ENCODE data around the gene PRKCQ. TPM values are rescaled to one million over a fixed set of nuclear protein-coding genes. Genes with fewer than 3 reads are reported as not detected.
"Not testable (repeated sequence)": the region's sequence is repeated elsewhere in the genome, so short reads cannot be mapped to it uniquely, and the experiment has no call there.

Gene PRKCQ
- total RNA-seq, 2 experiments from 2014 or later, result 32.9 to 39.0 TPM

- not testable (repeated sequence) for H3K27me3 Mint-ChIP-seq; DNase-seq; H3K9me3 Mint-ChIP-seq (ENCODE audit: low read depth); ATAC-seq
- Mint-ChIP-seq H3K36me3 (ENCODE audit: low read depth) (peaks cover 60% of the 10 kb centered on the region), H3K4me3 (peak overlapping the region; percentile 89), H3K27ac (peak overlapping the region; percentile 97), H3K4me1 (peaks cover 58% of the 10 kb centered on the region)
- POLR2A ChIA-PET, result interaction anchor here (0.6 to 1.8 kb wide), 3 partner anchors 10 to 466 kb away, joined by 3 to 4 read pairs (median 4); no protein-coding TSS in a partner anchor
- intact Hi-C loops (cut with DNase I, micrococcal nuclease), result loop anchor here (1.0 to 10.0 kb wide), 6 partner anchors 9 to 768 kb away; partner anchors contain the start of genes GDI2 (in 1 of the 2) and PFKFB3 (in 1 of the 2)
- CTCF ChIA-PET, result interaction anchor here (0.6 to 5.3 kb wide), 11 partner anchors 13 to 496 kb away, joined by 3 to 39 read pairs (median 4); no protein-coding TSS in a partner anchor
Observed at GRCh38 chr10:6582913-6583312, 2.8 kb upstream of the PRKCQ start.

DNA sequence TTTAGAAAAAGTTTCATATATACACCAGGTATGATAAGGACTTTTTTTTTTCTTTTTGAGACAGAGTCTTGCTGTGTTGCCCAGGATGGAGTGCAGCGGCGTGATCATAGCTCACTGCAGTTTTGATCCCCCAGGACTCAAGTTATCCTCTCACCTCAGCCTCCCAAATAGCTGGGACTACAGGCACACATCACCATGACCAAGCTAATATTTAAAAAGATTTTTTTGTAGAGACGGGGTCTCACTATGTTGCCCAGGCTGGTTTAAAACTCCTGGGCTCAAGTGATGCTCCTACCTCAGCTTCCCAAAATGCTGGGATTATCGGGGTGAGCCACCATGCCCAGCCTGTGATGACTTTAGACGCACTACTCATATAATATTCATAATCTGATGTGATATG lies 2.2 kb upstream of the PRKCQ start:
- CTCF ChIA-PET, result interaction anchor here (0.7 to 5.3 kb wide), 22 partner anchors 10 to 496 kb away, joined by 3 to 39 read pairs (median 4); no protein-coding TSS in a partner anchor
- no peak for DNase-seq
- Mint-ChIP-seq H3K4me3 (peak overlapping the region; percentile 89), H3K36me3 (ENCODE audit: low read depth) (peaks cover 59% of the 10 kb centered on the region), H3K4me1 (peaks cover 60% of the 10 kb centered on the region), H3K27me3 (no peaks in the 10 kb centered on the region), H3K9me3 (ENCODE audit: low read depth) (no peaks in the 10 kb centered on the region), H3K27ac (peak overlapping the region; percentile 97)
- ATAC-seq, result no peak
- intact Hi-C loops (cut with DNase I, micrococcal nuclease), result loop anchor here (5.0 to 10.0 kb wide), 5 partner anchors 307 to 767 kb away; partner anchors contain the start of genes GDI2 (in 1 of the 2) and PFKFB3 (in 1 of the 2)
- POLR2A ChIA-PET, result interaction anchor here (0.6 to 1.8 kb wide), 6 partner anchors 9 to 465 kb away, joined by 3 to 5 read pairs (median 4); no protein-coding TSS in a partner anchor

GRCh38 chr10:6581778-6582228 lies 1.7 kb upstream of the PRKCQ start:
- peak overlapping the region; percentile 89 for H3K4me3 Mint-ChIP-seq
- no peak for ATAC-seq
- H3K27ac Mint-ChIP-seq, result peak overlapping the region; percentile 97
- DNase-seq, result peak; percentile 43
- peaks cover 59% of the 10 kb centered on the region for H3K36me3 Mint-ChIP-seq (ENCODE audit: low read depth)
- no peaks in the 10 kb centered on the region for H3K9me3 Mint-ChIP-seq (ENCODE audit: low read depth)
- no peaks in the 10 kb centered on the region for H3K27me3 Mint-ChIP-seq
- intact Hi-C loops (cut with DNase I, micrococcal nuclease), result loop anchor here (2.0 to 10.0 kb wide), 7 partner anchors 19 to 767 kb away; partner anchors contain the start of genes GDI2 (in 1 of the 2) and PFKFB3 (in 1 of the 2)
- H3K4me1 Mint-ChIP-seq, result peaks cover 59% of the 10 kb centered on the region
- POLR2A ChIA-PET, result interaction anchor here (0.8 to 1.8 kb wide), 7 partner anchors 9 to 64 kb away, joined by 3 to 9 read pairs (median 4); no protein-coding TSS in a partner anchor
- CTCF ChIA-PET, result interaction anchor here (0.7 to 5.3 kb wide), 25 partner anchors 11 to 495 kb away, joined by 3 to 39 read pairs (median 5); no protein-coding TSS in a partner anchor

DNA sequence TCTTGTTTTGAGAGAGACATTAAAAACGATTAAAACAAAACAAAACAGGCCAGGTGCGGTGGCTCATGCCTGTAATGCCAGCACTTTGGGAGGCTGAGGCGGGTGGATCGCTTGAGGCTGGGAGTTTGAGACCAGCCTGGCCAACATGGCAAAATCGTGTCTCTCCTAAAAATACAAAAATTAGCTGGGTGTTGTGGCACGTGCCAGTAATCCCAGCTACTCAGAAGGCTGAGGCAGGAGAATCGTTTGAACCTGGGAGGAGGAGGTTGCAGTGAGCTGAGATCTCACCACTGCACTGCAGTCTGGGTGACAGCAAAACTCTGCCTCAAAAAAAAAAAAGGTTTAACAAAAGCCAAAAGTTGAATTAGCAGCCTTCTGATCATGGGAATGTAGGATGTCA lies 1.1 kb upstream of the PRKCQ start:
- Mint-ChIP-seq H3K27ac (peak overlapping the region; percentile 97), H3K36me3 (ENCODE audit: low read depth) (peaks cover 56% of the 10 kb centered on the region), H3K4me3 (peak overlapping the region; percentile 89), H3K4me1 (peaks cover 58% of the 10 kb centered on the region)
- DNase-seq, result peak; percentile 29
- ChIA-PET CTCF (interaction anchor here (0.6 to 5.3 kb wide), 27 partner anchors 8 to 495 kb away, joined by 3 to 39 read pairs (median 5); no protein-coding TSS in a partner anchor), POLR2A (interaction anchor here (0.8 to 1.8 kb wide), 7 partner anchors 12 to 445 kb away, joined by 3 to 9 read pairs (median 3); no protein-coding TSS in a partner anchor)
- H3K27me3 Mint-ChIP-seq; ATAC-seq; H3K9me3 Mint-ChIP-seq (ENCODE audit: low read depth): not testable (repeated sequence)
- intact Hi-C loops (cut with DNase I, micrococcal nuclease), result loop anchor here (2.0 to 10.0 kb wide), 7 partner anchors 20 to 766 kb away; partner anchors contain the start of genes GDI2 (in 1 of the 2) and PFKFB3 (in 1 of the 2)

DNA sequence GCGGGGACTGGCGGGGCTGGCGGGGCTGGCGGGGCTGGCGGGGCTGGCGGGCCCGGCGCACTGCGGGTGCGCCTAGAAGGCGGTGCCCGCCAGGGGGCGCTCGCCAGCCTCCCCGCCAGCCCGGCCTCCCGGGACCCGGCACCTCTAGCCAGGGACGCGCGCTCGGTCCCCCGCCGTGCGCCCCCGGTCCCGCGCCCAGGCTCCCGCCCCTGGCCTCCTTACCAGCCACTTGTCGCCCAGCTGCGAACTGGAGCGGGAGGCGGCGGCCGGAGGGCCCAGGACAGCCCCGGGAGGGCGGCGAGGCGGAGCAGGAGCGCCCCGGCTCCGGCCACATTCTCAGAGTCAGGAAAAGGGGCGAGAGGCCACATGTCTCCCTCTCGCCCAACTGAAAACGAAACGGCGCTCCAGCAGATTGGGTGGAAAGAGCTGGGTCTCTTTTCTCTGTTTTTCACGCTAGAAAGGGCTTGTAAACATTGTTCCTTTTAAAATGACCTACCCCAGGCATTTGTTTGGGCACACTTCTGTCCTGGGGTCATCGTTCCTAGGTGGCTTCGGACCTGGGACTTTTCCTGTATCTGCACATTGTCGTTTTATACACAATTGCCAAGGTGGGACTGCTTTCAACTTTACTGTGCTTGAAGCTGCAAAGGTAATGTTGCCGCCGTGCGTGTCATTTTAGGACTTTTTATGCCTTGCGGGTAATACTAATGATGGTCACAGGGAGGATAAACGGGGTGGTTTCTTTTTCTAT lies 378 bp upstream of the PRKCQ start:
- H3K4me3 Mint-ChIP-seq, result peak overlapping the region; percentile 89
- intact Hi-C loops (cut with DNase I, micrococcal nuclease), result loop anchor here (1.0 to 10.0 kb wide), 16 partner anchors 20 to 766 kb away; partner anchors contain the start of genes GDI2 (in 1 of the 2) and PFKFB3 (in 1 of the 2)
- H3K27ac Mint-ChIP-seq, result peak overlapping the region; percentile 97
- peaks cover 50% of the 10 kb centered on the region for H3K36me3 Mint-ChIP-seq (ENCODE audit: low read depth)
- POLR2A ChIA-PET, result interaction anchor here (0.9 to 1.5 kb wide), 3 partner anchors 13 to 444 kb away, joined by 3 to 9 read pairs (median 7); no protein-coding TSS in a partner anchor
- no peaks in the 10 kb centered on the region for H3K9me3 Mint-ChIP-seq (ENCODE audit: low read depth)
- peak; percentile 93 for DNase-seq
- peaks cover 59% of the 10 kb centered on the region for H3K4me1 Mint-ChIP-seq
- ATAC-seq, result peak; percentile 72
- H3K27me3 Mint-ChIP-seq, result no peaks in the 10 kb centered on the region
- CTCF ChIA-PET, result interaction anchor here (0.6 to 5.3 kb wide), 26 partner anchors 9 to 287 kb away, joined by 3 to 39 read pairs (median 5); no protein-coding TSS in a partner anchor

- ChIA-PET CTCF (interaction anchor here (0.6 to 1.6 kb wide), 6 partner anchors 9 to 482 kb away, joined by 3 to 7 read pairs (median 4); no protein-coding TSS in a partner anchor), POLR2A (interaction anchor here (0.6 kb wide), 2 partner anchors 48 to 89 kb away, joined by 3 to 8 read pairs; no protein-coding TSS in a partner anchor)
- Mint-ChIP-seq H3K4me3 (peak overlapping the region; percentile 77), H3K36me3 (ENCODE audit: low read depth) (peaks cover 40% of the 10 kb centered on the region), H3K27me3 (no peaks in the 10 kb centered on the region), H3K9me3 (ENCODE audit: low read depth) (no peaks in the 10 kb centered on the region), H3K27ac (peak overlapping the region; percentile 93), H3K4me1 (peaks cover 61% of the 10 kb centered on the region)
- DNase-seq, result peak; percentile 74
- intact Hi-C loops (cut with DNase I, micrococcal nuclease), result loop anchor here (1.0 to 5.0 kb wide), 7 partner anchors 17 to 437 kb away; partner anchors contain the start of gene PFKFB3 (in 1 of the 2)
- ATAC-seq, result peak; percentile 6
Observed at GRCh38 chr10:6579183-6579903, 733 bp downstream of the PRKCQ start.

DNA sequence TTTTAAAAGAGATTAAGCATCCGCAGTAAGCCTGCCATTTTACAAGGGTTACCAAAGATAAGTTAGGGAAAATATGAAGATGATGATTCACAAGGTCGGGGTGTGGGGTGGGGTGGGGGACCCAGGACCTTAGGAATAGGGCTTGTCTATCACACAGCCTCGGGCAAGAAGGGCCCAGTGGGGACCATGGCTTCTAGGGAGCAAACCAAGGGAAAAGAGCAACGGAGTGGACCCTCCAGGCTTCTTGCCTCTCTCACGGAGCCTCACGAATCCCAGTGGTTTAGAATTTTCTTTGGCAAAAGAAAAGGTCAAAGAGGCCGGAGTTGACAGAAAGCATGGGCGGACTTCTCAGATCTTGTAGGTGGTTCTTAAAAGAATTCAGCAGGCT lies 1.3 kb downstream of the PRKCQ start:
- intact Hi-C loops (cut with DNase I, micrococcal nuclease), result loop anchor here (1.0 to 5.0 kb wide), 7 partner anchors 16 to 436 kb away; partner anchors contain the start of gene PFKFB3 (in 1 of the 2)
- Mint-ChIP-seq H3K27ac (peak overlapping the region; percentile 93), H3K27me3 (no peaks in the 10 kb centered on the region), H3K4me1 (peaks cover 62% of the 10 kb centered on the region), H3K9me3 (ENCODE audit: low read depth) (no peaks in the 10 kb centered on the region), H3K36me3 (ENCODE audit: low read depth) (peaks cover 36% of the 10 kb centered on the region), H3K4me3 (peak overlapping the region; percentile 77)
- ATAC-seq, result no peak
- CTCF ChIA-PET, result interaction anchor here (0.6 to 2.5 kb wide), 15 partner anchors 9 to 506 kb away, joined by 3 to 31 read pairs (median 5); no protein-coding TSS in a partner anchor
- POLR2A ChIA-PET, result interaction anchor here (0.6 to 1.2 kb wide), 4 partner anchors 15 to 89 kb away, joined by 3 to 12 read pairs (median 4); no protein-coding TSS in a partner anchor
- DNase-seq, result peak; percentile 43

- ChIA-PET POLR2A (interaction anchor here (0.6 to 1.2 kb wide), 5 partner anchors 12 to 90 kb away, joined by 3 to 12 read pairs (median 3); no protein-coding TSS in a partner anchor), CTCF (interaction anchor here (0.6 to 2.5 kb wide), 18 partner anchors 10 to 524 kb away, joined by 3 to 31 read pairs (median 4); no protein-coding TSS in a partner anchor)
- no peaks in the 10 kb centered on the region for H3K9me3 Mint-ChIP-seq (ENCODE audit: low read depth)
- H3K4me3 Mint-ChIP-seq, result peak overlapping the region; percentile 77
- peaks cover 62% of the 10 kb centered on the region for H3K4me1 Mint-ChIP-seq
- intact Hi-C loops (cut with DNase I, micrococcal nuclease), result loop anchor here (2.0 to 5.0 kb wide), 6 partner anchors 16 to 436 kb away; partner anchors contain the start of gene PFKFB3 (in 1 of the 2)
- H3K36me3 Mint-ChIP-seq (ENCODE audit: low read depth), result peaks cover 31% of the 10 kb centered on the region
- ATAC-seq, result peak; percentile 5
- no peaks in the 10 kb centered on the region for H3K27me3 Mint-ChIP-seq
- peak; percentile 58 for DNase-seq
- H3K27ac Mint-ChIP-seq, result peak overlapping the region; percentile 93
Observed at GRCh38 chr10:6578251-6578771, 1.8 kb downstream of the PRKCQ start.

DNA sequence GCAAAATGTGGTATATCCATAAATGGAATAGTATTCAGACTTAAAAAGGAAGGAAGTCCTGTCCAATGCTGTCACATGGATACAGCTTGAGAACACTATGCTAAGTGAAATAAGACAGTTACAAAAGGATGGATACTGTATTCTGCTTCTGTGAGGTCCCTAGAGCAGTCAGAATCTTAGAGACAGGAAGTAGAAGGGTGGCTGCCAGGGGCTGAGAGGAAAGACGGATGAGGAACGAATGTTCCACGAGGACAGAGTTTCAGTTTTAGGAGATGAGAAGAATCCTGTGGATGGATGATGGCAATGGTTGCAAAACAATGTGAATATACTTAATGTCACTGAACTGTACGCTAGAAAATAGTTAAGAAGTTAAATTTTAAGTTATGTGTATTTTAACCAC lies 3.8 kb downstream of the PRKCQ start:
- peak overlapping the region; percentile 71 for H3K4me3 Mint-ChIP-seq
- H3K9me3 Mint-ChIP-seq (ENCODE audit: low read depth), result no peaks in the 10 kb centered on the region
- ChIA-PET CTCF (interaction anchor here (0.5 to 2.5 kb wide), 7 partner anchors 9 to 131 kb away, joined by 3 to 31 read pairs (median 3); no protein-coding TSS in a partner anchor), POLR2A (interaction anchor here (0.6 kb wide), 1 partner anchor 10 kb away, joined by 6 read pairs; no protein-coding TSS in a partner anchor)
- no peaks in the 10 kb centered on the region for H3K27me3 Mint-ChIP-seq
- H3K4me1 Mint-ChIP-seq, result peaks cover 63% of the 10 kb centered on the region
- ATAC-seq, result no peak
- intact Hi-C loops (cut with DNase I, micrococcal nuclease), result loop anchor here in 1 of 2 experiments (5.0 kb wide), 2 partner anchors 374 to 434 kb away; partner anchors contain the start of gene PFKFB3
- H3K27ac Mint-ChIP-seq, result peak overlapping the region; percentile 89
- H3K36me3 Mint-ChIP-seq (ENCODE audit: low read depth), result peaks cover 15% of the 10 kb centered on the region
- peak; percentile 36 for DNase-seq

All from activated CD4-positive, alpha-beta T cell treated with anti-CD3 and anti-CD28 coated beads for 36 hours (primary cell).